Neuronal stem cell (in vitro differentiated cells): Measurements from ENCODE around the gene ZMIZ1.

Source experiments
- DNase-seq: peaks from one replicate; pipeline ENCODE4 v3.0.0-alpha.2; 2013; ENCODE audit warnings: low spot score
- H2AFZ ChIP-seq: one replicate; pipeline ENCODE4 v1.6.1; 2013; ENCODE audit warnings: mild to moderate bottlenecking, low read length, inconsistent platforms
- H2AK5ac ChIP-seq: 2 replicates; pipeline ENCODE4 v1.6.1; 2013; ENCODE audit warnings: low read depth, mild to moderate bottlenecking, inconsistent platforms, low read length, moderate library complexity, mixed read lengths
- H2BK120ac ChIP-seq: 2 replicates; pipeline ENCODE4 v1.6.1; 2013; ENCODE audit warnings: low read depth, mild to moderate bottlenecking, inconsistent platforms, low read length, moderate library complexity, mixed read lengths
- H2BK12ac ChIP-seq: one replicate; pipeline ENCODE4 v1.6.1; 2013; ENCODE audit warnings: low read length, inconsistent platforms
- H2BK15ac ChIP-seq: 2 replicates; pipeline ENCODE4 v1.6.1; 2013; ENCODE audit warnings: mild to moderate bottlenecking, low read length, inconsistent platforms, mixed read lengths
- H2BK5ac ChIP-seq: one replicate; pipeline ENCODE4 v1.6.1; 2013; ENCODE audit warnings: inconsistent platforms, mild to moderate bottlenecking, low read length, moderate library complexity
- H3K14ac ChIP-seq: one replicate; pipeline ENCODE4 v1.6.1; 2013; ENCODE audit warnings: low read length, inconsistent platforms
- H3K18ac ChIP-seq: 2 replicates; pipeline ENCODE4 v1.6.1; 2013; ENCODE audit warnings: low read length, inconsistent platforms
- H3K23ac ChIP-seq: 2 replicates; pipeline ENCODE4 v1.6.1; 2013; ENCODE audit warnings: low read depth, mild to moderate bottlenecking, mixed read lengths, low read length, inconsistent platforms; ENCODE audit not compliant: poor library complexity
- H3K27ac ChIP-seq: replicated peaks from 3 replicates; pipeline ENCODE4 v1.5.1; 2013; ENCODE audit warnings: low read length, inconsistent platforms
- H3K27me3 ChIP-seq, 3 experiments: 2 replicates each; pipeline ENCODE4 v1.6.1; 2013; ENCODE audit warnings: low read length in 3 of 3, mild to moderate bottlenecking in 2 of 3, inconsistent platforms in 1 of 3, low read depth in 1 of 3, mixed read lengths in 1 of 3, moderate library complexity in 1 of 3; ENCODE audit not compliant: control insufficient read depth in 3 of 3, insufficient read depth in 3 of 3
- H3K36me3 ChIP-seq, 2 donors: replicated peaks in 1 of 2; 2 replicates each; pipeline ENCODE4 v1.6.1; 2013; ENCODE audit warnings: low read length in 2 of 2; ENCODE audit not compliant: control insufficient read depth in 2 of 2, insufficient read depth in 2 of 2
- H3K4ac ChIP-seq: 2 replicates; pipeline ENCODE4 v1.6.1; 2013; ENCODE audit warnings: inconsistent platforms, mild to moderate bottlenecking, low read length, moderate library complexity
- H3K4me1 ChIP-seq, 2 donors: 1 replicate in 1 of 2; 2 replicates in 1 of 2; pipeline ENCODE4 v1.6.1; 2013; ENCODE audit warnings: low read length in 2 of 2, low read depth in 1 of 2; ENCODE audit not compliant: control insufficient read depth in 2 of 2, insufficient read depth in 1 of 2
- H3K4me2 ChIP-seq: one replicate; pipeline ENCODE4 v1.6.1; 2013; ENCODE audit warnings: mild to moderate bottlenecking, low read length, inconsistent platforms; ENCODE audit not compliant: insufficient read depth, poor library complexity, severe bottlenecking
- H3K4me3 ChIP-seq, 2 donors: 2 replicates each; pipeline ENCODE4 v1.5.1; 2013; ENCODE audit warnings: low read length in 2 of 2, mild to moderate bottlenecking in 2 of 2, inconsistent platforms in 1 of 2, moderate library complexity in 1 of 2
- H3K79me1 ChIP-seq: one replicate; pipeline ENCODE4 v1.6.1; 2013; ENCODE audit warnings: low read depth, mild to moderate bottlenecking, inconsistent platforms, low read length, moderate library complexity
- H3K9ac ChIP-seq: one replicate; pipeline ENCODE4 v1.6.1; 2013; ENCODE audit warnings: mild to moderate bottlenecking, low read depth, low read length, inconsistent platforms; ENCODE audit not compliant: poor library complexity
- H3K9me3 ChIP-seq, 2 donors: replicated peaks in 1 of 2; 2 replicates each; pipeline versions ENCODE3 to v1.6.1; 2013; ENCODE audit warnings: low read length in 2 of 2, mild to moderate bottlenecking in 2 of 2, inconsistent platforms in 1 of 2, low read depth in 1 of 2, mixed read lengths in 1 of 2, moderate library complexity in 1 of 2; ENCODE audit not compliant: control insufficient read depth in 2 of 2, insufficient read depth in 1 of 2
- H4K8ac ChIP-seq: one replicate; pipeline ENCODE4 v1.6.1; 2013; ENCODE audit warnings: low read depth, mild to moderate bottlenecking, inconsistent platforms, low read length, moderate library complexity
- H4K91ac ChIP-seq: one replicate; pipeline ENCODE4 v1.6.1; 2013; ENCODE audit warnings: low read length, low read depth, mild to moderate bottlenecking, inconsistent platforms; ENCODE audit not compliant: poor library complexity
- WGBS, 2 donors: extraction: QIAGEN DNeasy Blood & Tissue Kit; methylation state at CpG; one replicate each; pipeline ENCODE4 v1.1.7; 2013; ENCODE audit warnings: missing lambda C conversion rate in 2 of 2, mixed read lengths in 1 of 2; ENCODE audit not compliant: insufficient read length in 2 of 2, insufficient replicate concordance in 1 of 2; ENCODE audit errors: extremely low coverage in 2 of 2; 5-methylcytosine and 5-hydroxymethylcytosine counted together

The ZMIZ1 gene

DNA sequence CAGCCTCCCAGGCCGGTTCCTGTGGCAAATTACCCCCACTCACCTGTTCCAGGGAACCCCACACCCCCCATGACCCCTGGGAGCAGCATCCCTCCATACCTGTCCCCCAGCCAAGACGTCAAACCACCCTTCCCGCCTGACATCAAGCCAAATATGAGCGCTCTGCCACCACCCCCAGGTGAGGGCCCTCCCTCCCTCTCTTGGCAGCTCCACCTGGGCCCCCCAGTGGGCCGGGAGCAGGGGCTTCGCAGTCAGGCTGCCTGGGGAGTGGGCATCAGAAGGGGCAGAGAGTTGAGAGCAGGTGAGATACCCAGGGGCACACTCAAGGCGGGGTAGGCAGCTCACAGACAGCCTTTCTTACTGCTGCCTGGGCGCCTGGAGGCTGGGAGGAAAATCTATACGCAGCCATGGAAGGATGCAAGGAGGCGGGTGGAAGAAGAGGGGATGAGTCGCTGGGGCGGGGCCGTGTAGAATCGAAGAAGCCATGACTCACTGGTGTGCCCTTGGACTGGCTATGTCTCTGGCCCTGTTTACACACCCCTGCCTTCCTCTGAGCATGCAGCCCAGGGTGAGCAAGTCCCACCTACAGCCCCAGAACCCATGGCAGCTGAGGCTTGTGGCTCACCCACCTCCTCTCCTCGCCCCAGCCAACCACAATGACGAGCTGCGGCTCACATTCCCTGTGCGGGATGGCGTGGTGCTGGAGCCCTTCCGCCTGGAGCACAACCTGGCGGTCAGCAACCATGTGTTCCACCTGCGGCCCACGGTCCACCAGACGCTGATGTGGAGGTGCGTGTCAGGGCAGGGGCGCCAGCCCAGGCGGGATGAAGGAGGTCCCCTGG lies 229.9 kb downstream of the ZMIZ1 start:
- H3K27ac ChIP-seq: no peak overlapping the region
- H3K18ac ChIP-seq: no peak overlapping the region
- H2BK15ac ChIP-seq: no peak overlapping the region
- peak overlapping the region; percentile 65 for H4K8ac ChIP-seq
- peak overlapping the region; percentile 31 for H3K23ac ChIP-seq
- H3K9me3 ChIP-seq: no peaks in the 10 kb centered on the region
- no peak overlapping the region for H2BK5ac ChIP-seq
- H2BK12ac ChIP-seq: no peak overlapping the region
- WGBS, 2 donors: no CpG with 5 or more reads among the region's 27 CpGs
- no peaks in the 10 kb centered on the region for H3K27me3 ChIP-seq
- H3K9ac ChIP-seq: peak overlapping the region; percentile 70
- H3K4me1 ChIP-seq: no peaks in the 10 kb centered on the region
- no peak overlapping the region for H3K4ac ChIP-seq
- no peak overlapping the region for H4K91ac ChIP-seq
- DNase-seq: no peak
- peaks cover 78 to 96% of the 10 kb centered on the region in 2 donors for H3K36me3 ChIP-seq
- no peak overlapping the region for H2AK5ac ChIP-seq
- H3K14ac ChIP-seq: no peak overlapping the region
- H2BK120ac ChIP-seq: peak overlapping the region; percentile 4
- H3K79me1 ChIP-seq: peaks cover 10% of the 10 kb centered on the region
- peak overlapping the region in 1 of 2 donors; percentile 10 for H3K4me3 ChIP-seq
- H3K4me2 ChIP-seq: no peak overlapping the region
- no peak overlapping the region for H2AFZ ChIP-seq

DNA sequence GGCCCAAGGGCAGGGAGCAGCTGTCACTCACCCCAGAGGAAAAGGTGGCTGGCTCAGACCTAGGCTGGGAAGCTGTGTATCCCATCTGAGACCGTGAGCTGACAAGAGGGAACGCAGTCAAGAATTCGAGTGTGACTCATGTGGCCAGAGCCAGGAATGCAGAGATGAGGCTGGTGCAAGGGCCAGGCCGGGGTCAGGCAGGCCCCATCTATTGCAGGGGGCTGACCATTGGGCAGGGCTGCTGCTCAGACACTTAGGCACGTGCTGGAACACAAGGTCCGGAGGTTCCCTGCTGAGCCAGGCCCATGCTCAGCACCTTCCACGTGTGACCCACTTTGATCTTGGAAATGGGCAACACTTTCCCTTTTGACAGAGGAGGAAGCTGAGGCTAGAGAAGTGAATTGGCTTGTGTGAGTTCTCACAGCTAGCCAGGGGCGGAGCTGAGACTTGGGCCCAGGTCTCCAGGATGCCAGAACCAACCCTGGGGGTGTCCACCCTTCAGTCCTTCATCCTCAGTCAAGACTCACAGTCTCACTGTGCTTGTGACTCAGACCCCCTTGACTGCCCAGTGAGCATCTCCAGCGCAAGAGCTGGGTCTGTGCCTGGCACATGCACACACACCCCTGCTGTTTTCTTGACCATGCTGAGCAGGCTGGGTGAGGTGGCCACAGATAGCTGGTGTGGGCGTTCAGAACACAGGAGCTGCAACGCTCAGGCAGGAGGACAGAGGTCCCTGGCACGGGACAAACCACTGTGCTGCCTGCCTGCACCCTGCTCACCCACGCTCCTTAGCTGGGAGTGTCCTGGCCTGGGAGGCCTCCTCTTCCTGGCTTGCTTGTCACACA lies 230.9 kb downstream of the ZMIZ1 start:
- H3K4me2 ChIP-seq: no peak overlapping the region
- peak overlapping the region; percentile 38 for H3K18ac ChIP-seq
- peak overlapping the region in 1 of 2 donors; percentile 1 for H3K4me3 ChIP-seq
- H2BK15ac ChIP-seq: no peak overlapping the region
- H2AK5ac ChIP-seq: no peak overlapping the region
- no peak overlapping the region for H4K91ac ChIP-seq
- H3K36me3 ChIP-seq: peaks cover 78 to 96% of the 10 kb centered on the region in 2 donors
- H2AFZ ChIP-seq: no peak overlapping the region
- WGBS, 2 donors: no CpG with 5 or more reads among the region's 13 CpGs
- H3K27me3 ChIP-seq: no peaks in the 10 kb centered on the region
- H3K9me3 ChIP-seq: no peaks in the 10 kb centered on the region
- H4K8ac ChIP-seq: no peak overlapping the region
- no peak for DNase-seq
- H3K23ac ChIP-seq: no peak overlapping the region
- H3K79me1 ChIP-seq: peaks cover 10% of the 10 kb centered on the region
- H3K27ac ChIP-seq: no peak overlapping the region
- H3K14ac ChIP-seq: peak overlapping the region; percentile 6
- peak overlapping the region; percentile 21 for H3K9ac ChIP-seq
- H2BK5ac ChIP-seq: peak overlapping the region; percentile 24
- no peaks in the 10 kb centered on the region for H3K4me1 ChIP-seq
- H2BK12ac ChIP-seq: no peak overlapping the region
- no peak overlapping the region for H3K4ac ChIP-seq
- H2BK120ac ChIP-seq: no peak overlapping the region

GRCh38 chr10:79300711-79301110 lies 231.9 kb downstream of the ZMIZ1 start:
- H2BK5ac ChIP-seq: no peak overlapping the region
- H3K18ac ChIP-seq: no peak overlapping the region
- no peak overlapping the region for H2AK5ac ChIP-seq
- H3K23ac ChIP-seq: peak overlapping the region; percentile 98
- H2BK12ac ChIP-seq: no peak overlapping the region
- H2BK120ac ChIP-seq: no peak overlapping the region
- H3K9me3 ChIP-seq: no peaks in the 10 kb centered on the region
- H3K4me3 ChIP-seq: no peak overlapping the region
- no peak overlapping the region for H3K27ac ChIP-seq
- H3K14ac ChIP-seq: no peak overlapping the region
- WGBS, 2 donors: no CpG with 5 or more reads among the region's 24 CpGs
- H3K79me1 ChIP-seq: peaks cover 10% of the 10 kb centered on the region
- no peak overlapping the region for H4K91ac ChIP-seq
- no peak for DNase-seq
- H3K4me1 ChIP-seq: no peaks in the 10 kb centered on the region
- no peak overlapping the region for H4K8ac ChIP-seq
- no peaks in the 10 kb centered on the region for H3K27me3 ChIP-seq
- peak overlapping the region; percentile 44 for H3K9ac ChIP-seq
- H3K36me3 ChIP-seq: peaks cover 83 to 97% of the 10 kb centered on the region in 2 donors
- no peak overlapping the region for H2BK15ac ChIP-seq
- H2AFZ ChIP-seq: no peak overlapping the region
- H3K4me2 ChIP-seq: no peak overlapping the region
- H3K4ac ChIP-seq: no peak overlapping the region
